Lower leg skin (tissue), 4 donors: ENCODE results near the gene ERG28. TPM values are rescaled to one million over a fixed set of nuclear protein-coding genes. Genes with fewer than 3 reads are reported as not detected.

ENCODE experiments used
- DNase-seq, 2 donors: peaks; one replicate each; pipeline ENCODE4 v3.0.0-alpha.2; 2019; ENCODE audit warnings: low spot score in 2 of 2
- H3K4me3 ChIP-seq: fragments of 200-600 bp; sonication (generic); 2 replicates; pipeline ENCODE4 v1.5.1; 2017; ENCODE audit warnings: mild to moderate bottlenecking, low read depth; ENCODE audit not compliant: poor library complexity, severe bottlenecking
- CTCF ChIP-seq, 3 donors: fragments of 450-650 bp; IDR thresholded peaks; one replicate each; pipeline ENCODE4 v1.5.1; 2016; ENCODE audit warnings: antibody characterized with exemption in 3 of 3, mild to moderate bottlenecking in 3 of 3, moderate library complexity in 2 of 3
- POLR2A ChIP-seq, 2 donors: fragments of 450-650 bp; IDR thresholded peaks; one replicate each; pipeline ENCODE4 v1.6.1; 2016 to 2017; ENCODE audit warnings: antibody characterized with exemption in 2 of 2, mild to moderate bottlenecking in 1 of 2, moderate library complexity in 1 of 2
- WGBS, 2 donors: methylation state at CpG; one replicate each; pipeline ENCODE4 v1.1.5; 2018; 5-methylcytosine and 5-hydroxymethylcytosine counted together
- intact Hi-C: fragments of 100-400 bp; cut with DNase I; formaldehyde crosslinking; loops from one replicate; pipeline ENCODE4 v1.15.0; 2023; ENCODE audit warnings: low total_unique reads
- total RNA-seq, 4 donors: library from RNA; depleted of rRNA; stranded (reverse); fragments of >200 nt; gene quantifications; one replicate each; pipeline ENCODE4 v1.1.0, GENCODE V29; 2016

Gene ERG28
- total RNA-seq, 4 donors from 2014 or later, result 11.7 to 14.2 (median 12.2) TPM

GRCh38 chr14:75643985-75644384 is 16.7 kb downstream of the ERG28 start:
- no peak for TF ChIP-seq POLR2A (IDR thresholded peaks at IDR 0.05)
- TF ChIP-seq CTCF (IDR thresholded peaks at IDR 0.05), result no peak
- H3K4me3 ChIP-seq, result no peak overlapping the region
- intact Hi-C loops, result no loop called here
- 59 to 63% methylated on average over 4 of the region's 4 CpGs for WGBS, 2 donors
- no peak for DNase-seq

- no peak for DNase-seq
- TF ChIP-seq CTCF (IDR thresholded peaks at IDR 0.05) (no peak), POLR2A (IDR thresholded peaks at IDR 0.05) (no peak)
- intact Hi-C loops, result no loop called here
- WGBS, 2 donors, result 76 to 79% methylated on average over 3 of the region's 3 CpGs
- H3K4me3 ChIP-seq, result no peak overlapping the region
Observed at GRCh38 chr14:75640876-75641275, 19.8 kb downstream of the ERG28 start.

GRCh38 chr14:75636100-75636692 is 24.5 kb downstream of the ERG28 start:
- no peak for DNase-seq

GRCh38 chr14:75634848-75635247 is 25.8 kb downstream of the ERG28 start:
- no peak overlapping the region for H3K4me3 ChIP-seq
- intact Hi-C loops, result no loop called here
- no peak for DNase-seq
- TF ChIP-seq POLR2A (IDR thresholded peaks at IDR 0.05) (no peak), CTCF (IDR thresholded peaks at IDR 0.05) (no peak)
- WGBS, 2 donors, result 63 to 71% methylated on average over 5 of the region's 5 CpGs

More at GRCh38 chr14:75636100-75636692, 24.5 kb downstream of the ERG28 start:
- H3K4me3 ChIP-seq, result no peak overlapping the region
- 65 to 70% methylated on average over 13 of the region's 13 CpGs for WGBS, 2 donors
- intact Hi-C loops, result no loop called here
- TF ChIP-seq POLR2A (IDR thresholded peaks at IDR 0.05) (no peak), CTCF (IDR thresholded peaks at IDR 0.05) (no peak)

- DNase-seq, result no peak
- H3K4me3 ChIP-seq, result no peak overlapping the region
- no peak for TF ChIP-seq CTCF (IDR thresholded peaks at IDR 0.05)
- no peak for TF ChIP-seq POLR2A (IDR thresholded peaks at IDR 0.05)
- intact Hi-C loops, result no loop called here
- WGBS, 2 donors, result 39 to 54% methylated on average over 5 of the region's 5 CpGs
Observed at GRCh38 chr14:75631453-75631831, 29.2 kb downstream of the ERG28 start.
